ENCODE data around the gene DAZ4. TPM values are rescaled to one million over a fixed set of nuclear protein-coding genes. Genes with fewer than 3 reads are reported as not detected.

The DAZ4 gene, protein sequence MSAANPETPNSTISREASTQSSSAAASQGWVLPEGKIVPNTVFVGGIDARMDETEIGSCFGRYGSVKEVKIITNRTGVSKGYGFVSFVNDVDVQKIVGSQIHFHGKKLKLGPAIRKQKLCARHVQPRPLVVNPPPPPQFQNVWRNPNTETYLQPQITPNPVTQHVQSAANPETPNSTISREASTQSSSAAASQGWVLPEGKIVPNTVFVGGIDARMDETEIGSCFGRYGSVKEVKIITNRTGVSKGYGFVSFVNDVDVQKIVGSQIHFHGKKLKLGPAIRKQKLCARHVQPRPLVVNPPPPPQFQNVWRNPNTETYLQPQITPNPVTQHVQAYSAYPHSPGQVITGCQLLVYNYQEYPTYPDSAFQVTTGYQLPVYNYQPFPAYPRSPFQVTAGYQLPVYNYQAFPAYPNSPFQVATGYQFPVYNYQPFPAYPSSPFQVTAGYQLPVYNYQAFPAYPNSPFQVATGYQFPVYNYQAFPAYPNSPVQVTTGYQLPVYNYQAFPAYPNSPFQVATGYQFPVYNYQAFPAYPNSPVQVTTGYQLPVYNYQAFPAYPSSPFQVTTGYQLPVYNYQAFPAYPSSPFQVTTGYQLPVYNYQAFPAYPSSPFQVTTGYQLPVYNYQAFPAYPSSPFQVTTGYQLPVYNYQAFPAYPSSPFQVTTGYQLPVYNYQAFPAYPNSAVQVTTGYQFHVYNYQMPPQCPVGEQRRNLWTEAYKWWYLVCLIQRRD
- total RNA-seq, result not detected in 2 replicates

DNA sequence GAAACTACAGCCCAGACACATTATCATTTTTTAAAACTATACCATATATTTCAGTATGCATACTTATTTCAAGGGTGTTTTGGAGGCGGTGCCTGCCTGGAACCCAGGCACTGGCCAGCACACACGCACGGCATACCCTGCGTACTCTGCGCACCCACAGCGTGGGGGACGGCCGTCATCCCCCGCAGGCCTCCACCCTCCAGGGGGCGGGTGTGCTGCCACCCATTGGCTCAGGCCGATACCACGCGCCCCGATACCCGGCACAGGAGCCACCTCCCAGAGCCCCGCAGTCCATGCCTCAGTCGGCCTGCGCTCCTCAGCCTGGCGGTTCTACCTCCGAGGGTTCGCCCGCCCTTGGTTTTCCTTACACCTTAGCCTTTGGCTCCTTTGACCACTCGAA is at the start of gene DAZ4:
TSS of gene DAZ4 (plus strand) at position 301 of the 400 bp plus-strand sequence. CDS start 208 bp downstream, outside the sequence.

DNA sequence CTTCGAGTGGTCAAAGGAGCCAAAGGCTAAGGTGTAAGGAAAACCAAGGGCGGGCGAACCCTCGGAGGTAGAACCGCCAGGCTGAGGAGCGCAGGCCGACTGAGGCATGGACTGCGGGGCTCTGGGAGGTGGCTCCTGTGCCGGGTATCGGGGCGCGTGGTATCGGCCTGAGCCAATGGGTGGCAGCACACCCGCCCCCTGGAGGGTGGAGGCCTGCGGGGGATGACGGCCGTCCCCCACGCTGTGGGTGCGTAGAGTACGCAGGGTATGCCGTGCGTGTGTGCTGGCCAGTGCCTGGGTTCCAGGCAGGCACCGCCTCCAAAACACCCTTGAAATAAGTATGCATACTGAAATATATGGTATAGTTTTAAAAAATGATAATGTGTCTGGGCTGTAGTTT is 20.4 kb upstream of the DAZ4 start, which contains the start of gene DAZ3:
TSS of gene DAZ3 (minus strand) at position 101 of the 400 bp plus-strand sequence. CDS start 208 bp downstream, outside the sequence.

Other genes with a start within 250 kb of the DAZ4 start
- gene BPY2B, start 215.9 kb upstream of the DAZ4 start, total RNA-seq, result not detected in 2 replicates
- gene DAZ3, start 20.5 kb upstream of the DAZ4 start, total RNA-seq, result not detected in 2 replicates
- not detected in 2 replicates for gene BPY2C, start 218.2 kb downstream of the DAZ4 start, total RNA-seq